Activated naive CD8-positive, alpha-beta T cell treated with anti-CD3 and anti-CD28 coated beads for 36 hours (primary cell): ENCODE measurements around the gene CHMP1B. TPM values are rescaled to one million over a fixed set of nuclear protein-coding genes. Genes with fewer than 3 reads are reported as not detected.
A peak's percentile ranks its signal among the peaks of the same experiment; 100 is the strongest.

Experiments used
- DNase-seq: peaks from one replicate; pipeline ENCODE4 v3.0.0; 2021
- H3K27ac Mint-ChIP-seq: one replicate; pipeline ENCODE4 v1.8.0; 2022; ENCODE audit warnings: mild to moderate bottlenecking, moderate library complexity, mixed read lengths
- H3K27me3 Mint-ChIP-seq: one replicate; pipeline ENCODE4 v1.8.0; 2022; ENCODE audit warnings: mild to moderate bottlenecking, mixed read lengths
- H3K36me3 Mint-ChIP-seq: one replicate; pipeline ENCODE4 v1.8.0; 2021; ENCODE audit warnings: mild to moderate bottlenecking, mixed read lengths
- H3K4me1 Mint-ChIP-seq: one replicate; pipeline ENCODE4 v1.8.0; 2021; ENCODE audit warnings: mixed read lengths
- H3K4me3 Mint-ChIP-seq: one replicate; pipeline ENCODE4 v1.8.0; 2022; ENCODE audit warnings: mild to moderate bottlenecking, moderate library complexity, mixed read lengths
- H3K9me3 Mint-ChIP-seq: one replicate; pipeline ENCODE4 v1.8.0; 2022; ENCODE audit warnings: mixed read lengths
- total RNA-seq, 2 experiments: library from RNA; stranded (reverse); gene quantifications; one replicate each; pipeline ENCODE4 v1.2.3, GENCODE V29; 2021

Gene CHMP1B
- 10 to 100 TPM; 22.8 to 23.0 TPM for total RNA-seq

DNA sequence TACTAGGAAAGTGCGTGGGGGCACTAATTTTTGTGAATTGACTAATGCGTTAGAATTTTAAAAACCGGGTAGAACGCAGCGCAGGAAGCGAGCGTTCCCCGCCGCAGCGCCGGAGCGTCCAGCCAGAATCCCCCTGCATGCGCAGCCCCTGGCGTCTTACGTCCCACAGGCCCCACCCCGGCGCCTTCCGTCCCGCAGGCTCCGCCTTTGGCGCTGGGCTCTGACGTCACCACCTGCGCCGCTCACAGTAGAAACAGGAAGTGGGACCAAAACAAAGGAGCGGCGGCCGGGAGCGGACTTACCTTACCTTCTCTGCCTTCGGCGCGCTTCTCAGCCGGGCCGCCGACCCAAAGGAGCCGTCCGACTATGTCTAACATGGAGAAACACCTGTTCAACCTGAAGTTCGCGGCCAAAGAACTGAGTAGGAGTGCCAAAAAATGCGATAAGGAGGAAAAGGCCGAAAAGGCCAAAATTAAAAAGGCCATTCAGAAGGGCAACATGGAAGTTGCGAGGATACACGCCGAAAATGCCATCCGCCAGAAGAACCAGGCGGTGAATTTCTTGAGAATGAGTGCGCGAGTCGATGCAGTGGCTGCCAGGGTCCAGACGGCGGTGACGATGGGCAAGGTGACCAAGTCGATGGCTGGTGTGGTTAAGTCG, at the start of gene CHMP1B:
TSS of gene CHMP1B (plus strand) at position 268 of the 660 bp plus-strand sequence. CDS start at position 367, 99 bp downstream.
- DNase-seq: peak; percentile 96
- Mint-ChIP-seq H3K4me3 (peak within 1 kb of the TSS; percentile 100), H3K4me1 (peaks cover 40% of the 10 kb centered on the region), H3K36me3 (peaks cover 2% of the 10 kb centered on the region), H3K27me3 (no peaks in the 10 kb centered on the region), H3K27ac (peak within 1 kb of the TSS; percentile 100), H3K9me3 (no peaks in the 10 kb centered on the region)

GRCh38 chr18:11801573-11801972, 49.6 kb upstream of the CHMP1B start:
- H3K27ac Mint-ChIP-seq: no peak overlapping the region
- H3K4me1 Mint-ChIP-seq: no peaks in the 10 kb centered on the region
- DNase-seq: no peak
- H3K27me3 Mint-ChIP-seq: no peaks in the 10 kb centered on the region
- H3K36me3 Mint-ChIP-seq: no peaks in the 10 kb centered on the region
- H3K9me3 Mint-ChIP-seq: no peaks in the 10 kb centered on the region
- no peak overlapping the region for H3K4me3 Mint-ChIP-seq

DNA sequence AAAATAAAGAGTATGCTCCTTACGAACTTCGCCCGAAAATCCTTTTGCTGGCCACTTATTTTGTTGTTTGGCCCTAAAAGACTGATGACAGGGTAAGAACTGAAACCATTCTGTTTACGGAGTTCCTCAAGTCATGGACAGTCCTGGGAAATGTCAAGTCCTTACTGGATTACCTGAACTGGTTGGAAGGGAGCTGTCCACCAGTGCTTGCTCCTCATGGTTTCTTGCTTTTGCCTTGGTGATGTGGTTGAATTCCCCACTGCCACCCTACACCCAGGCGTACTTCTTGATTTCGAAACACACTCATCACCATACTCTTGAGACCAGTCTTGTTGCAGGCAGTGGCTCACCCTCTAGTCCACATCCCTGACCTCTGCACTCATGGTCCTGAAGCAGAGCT, 49.1 kb upstream of the CHMP1B start:
- H3K4me1 Mint-ChIP-seq: no peaks in the 10 kb centered on the region
- H3K4me3 Mint-ChIP-seq: no peak overlapping the region

GRCh38 chr18:11802586-11802985, 48.6 kb upstream of the CHMP1B start:
- DNase-seq: no peak
- Mint-ChIP-seq H3K4me3 (no peak overlapping the region), H3K36me3 (no peaks in the 10 kb centered on the region), H3K9me3 (no peaks in the 10 kb centered on the region), H3K4me1 (no peaks in the 10 kb centered on the region), H3K27me3 (peaks cover 3% of the 10 kb centered on the region), H3K27ac (no peak overlapping the region)

More for the DNA sequence above, 49.1 kb upstream of the CHMP1B start:
- no peak for DNase-seq
- Mint-ChIP-seq H3K27ac (no peak overlapping the region), H3K9me3 (no peaks in the 10 kb centered on the region), H3K36me3 (no peaks in the 10 kb centered on the region), H3K27me3 (no peaks in the 10 kb centered on the region)

DNA sequence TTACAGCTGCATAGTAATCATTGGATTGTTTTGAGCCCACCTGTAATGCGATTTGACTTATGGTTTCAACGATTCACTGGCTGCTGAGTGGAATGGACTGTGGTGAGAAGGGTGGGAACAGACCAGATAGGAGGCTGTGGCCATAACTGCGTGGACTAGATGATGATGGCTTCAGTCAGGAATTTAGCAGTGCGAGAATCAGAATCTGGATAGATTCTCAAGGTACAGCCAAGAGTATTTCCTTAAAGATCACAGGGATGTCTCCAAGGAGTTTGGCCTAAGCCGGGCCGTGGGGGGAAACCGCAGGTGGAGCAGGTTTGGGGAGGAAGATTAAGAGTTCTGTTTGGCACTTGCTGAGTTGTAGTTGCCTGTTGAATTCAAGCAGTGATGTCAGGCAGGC, 44.0 kb upstream of the CHMP1B start:
- H3K9me3 Mint-ChIP-seq: no peaks in the 10 kb centered on the region

DNA sequence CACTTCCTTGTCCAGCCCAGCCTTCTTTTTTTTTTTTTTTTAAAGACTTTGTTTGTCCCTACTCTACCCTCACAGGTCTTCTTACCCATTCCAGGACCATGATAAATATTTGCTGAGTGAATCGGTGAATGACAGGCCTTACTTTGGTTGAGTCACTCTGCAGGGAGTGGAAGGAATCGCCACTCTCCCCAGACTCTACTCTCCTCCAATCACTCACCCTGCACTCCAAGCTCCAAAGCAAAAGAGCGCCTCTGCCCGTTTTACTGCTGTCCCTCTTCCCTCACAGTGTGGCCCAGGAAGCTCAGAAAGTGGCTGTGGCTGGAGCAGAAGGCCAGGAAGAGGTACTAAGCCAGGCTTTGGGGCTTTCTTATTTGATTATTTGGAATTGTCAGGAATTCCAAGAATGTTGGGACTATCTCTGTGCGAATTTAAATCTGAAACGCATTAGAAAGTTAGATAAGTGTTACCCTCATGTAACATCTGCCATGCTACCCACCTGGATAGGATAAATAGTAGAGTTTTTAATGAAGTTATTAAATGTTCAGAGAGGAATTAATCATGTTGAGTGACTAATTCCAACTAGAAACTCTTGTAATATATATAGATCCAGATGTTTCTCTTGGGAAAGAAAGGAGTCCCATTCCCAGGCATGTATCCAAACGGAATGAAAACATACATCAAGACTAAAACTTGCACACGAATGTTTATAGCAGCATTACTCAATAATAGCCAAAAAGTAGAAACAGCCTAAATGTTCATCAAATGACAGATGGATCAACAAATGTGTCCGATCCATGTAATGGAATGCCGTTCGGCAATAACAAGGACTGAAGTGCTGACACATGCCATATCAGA, 43.0 kb upstream of the CHMP1B start:
- no peak for DNase-seq
- Mint-ChIP-seq H3K36me3 (no peaks in the 10 kb centered on the region), H3K4me1 (no peaks in the 10 kb centered on the region), H3K4me3 (no peak overlapping the region), H3K9me3 (no peaks in the 10 kb centered on the region), H3K27ac (no peak overlapping the region), H3K27me3 (peaks cover 4% of the 10 kb centered on the region)

More for the DNA sequence above, 44.0 kb upstream of the CHMP1B start:
- Mint-ChIP-seq H3K27me3 (peaks cover 4% of the 10 kb centered on the region), H3K27ac (no peak overlapping the region), H3K4me3 (no peak overlapping the region), H3K36me3 (no peaks in the 10 kb centered on the region), H3K4me1 (no peaks in the 10 kb centered on the region)
- no peak for DNase-seq

- Mint-ChIP-seq H3K9me3 (no peaks in the 10 kb centered on the region), H3K27me3 (peaks cover 4% of the 10 kb centered on the region), H3K27ac (no peak overlapping the region), H3K36me3 (no peaks in the 10 kb centered on the region), H3K4me1 (no peaks in the 10 kb centered on the region), H3K4me3 (no peak overlapping the region)
- DNase-seq: no peak
Measured at GRCh38 chr18:11809895-11810294, 41.3 kb upstream of the CHMP1B start.

GRCh38 chr18:11810379-11810778, 40.8 kb upstream of the CHMP1B start:
- Mint-ChIP-seq H3K4me3 (no peak overlapping the region), H3K4me1 (no peaks in the 10 kb centered on the region), H3K27me3 (peaks cover 4% of the 10 kb centered on the region), H3K9me3 (no peaks in the 10 kb centered on the region), H3K27ac (no peak overlapping the region), H3K36me3 (no peaks in the 10 kb centered on the region)
- DNase-seq: no peak

- H3K4me3 Mint-ChIP-seq: no peak overlapping the region
- no peak for DNase-seq
- H3K27ac Mint-ChIP-seq: no peak overlapping the region
- H3K27me3 Mint-ChIP-seq: peaks cover 4% of the 10 kb centered on the region
- H3K4me1 Mint-ChIP-seq: no peaks in the 10 kb centered on the region
- no peaks in the 10 kb centered on the region for H3K9me3 Mint-ChIP-seq
- H3K36me3 Mint-ChIP-seq: no peaks in the 10 kb centered on the region
Measured at GRCh38 chr18:11811009-11811408, 40.2 kb upstream of the CHMP1B start.

- Mint-ChIP-seq H3K27ac (no peak overlapping the region), H3K4me1 (no peaks in the 10 kb centered on the region), H3K27me3 (no peaks in the 10 kb centered on the region), H3K36me3 (no peaks in the 10 kb centered on the region), H3K9me3 (no peaks in the 10 kb centered on the region), H3K4me3 (no peak overlapping the region)
- no peak for DNase-seq
Measured at GRCh38 chr18:11817229-11817628, 34.0 kb upstream of the CHMP1B start.

DNA sequence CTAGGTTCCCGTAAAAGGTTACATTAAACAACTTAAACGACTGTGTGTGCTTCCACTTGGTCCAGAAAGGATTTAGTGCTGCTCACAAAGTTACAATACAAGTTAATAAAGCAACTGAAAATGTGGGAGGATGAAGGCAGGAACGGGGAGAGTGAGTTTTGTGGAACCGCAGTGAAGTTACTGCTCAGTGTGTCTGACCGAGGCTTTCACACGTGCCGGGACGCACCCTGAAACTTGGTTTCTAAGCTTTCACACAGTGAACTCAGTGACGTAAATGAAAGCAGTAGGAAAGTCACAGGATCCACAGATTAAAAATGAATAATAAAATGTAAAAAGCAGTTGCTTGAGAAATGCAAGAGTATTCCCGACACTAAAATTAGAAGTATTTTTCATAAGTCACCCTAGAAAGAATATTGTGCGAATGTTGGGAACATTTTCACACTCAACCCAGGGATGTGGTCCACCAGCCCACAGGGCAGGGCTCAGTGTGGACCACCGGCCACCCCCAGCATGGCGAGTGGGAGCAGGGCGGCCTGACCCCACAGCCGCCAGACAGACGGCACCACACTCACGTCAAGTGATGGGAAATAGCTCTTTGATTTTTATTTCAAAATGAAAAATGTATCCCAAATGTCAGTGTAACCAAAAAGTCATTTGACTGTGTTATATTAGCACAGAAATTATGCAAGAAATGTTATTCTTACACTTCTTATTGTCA, 32.6 kb upstream of the CHMP1B start:
- Mint-ChIP-seq H3K9me3 (no peaks in the 10 kb centered on the region), H3K4me3 (no peak overlapping the region), H3K4me1 (no peaks in the 10 kb centered on the region), H3K36me3 (no peaks in the 10 kb centered on the region), H3K27me3 (no peaks in the 10 kb centered on the region), H3K27ac (no peak overlapping the region)
- DNase-seq: no peak

GRCh38 chr18:11819938-11820337, 31.3 kb upstream of the CHMP1B start:
- Mint-ChIP-seq H3K27me3 (no peaks in the 10 kb centered on the region), H3K36me3 (no peaks in the 10 kb centered on the region), H3K9me3 (no peaks in the 10 kb centered on the region), H3K4me1 (no peaks in the 10 kb centered on the region), H3K4me3 (no peak overlapping the region), H3K27ac (no peak overlapping the region)
- DNase-seq: no peak

DNA sequence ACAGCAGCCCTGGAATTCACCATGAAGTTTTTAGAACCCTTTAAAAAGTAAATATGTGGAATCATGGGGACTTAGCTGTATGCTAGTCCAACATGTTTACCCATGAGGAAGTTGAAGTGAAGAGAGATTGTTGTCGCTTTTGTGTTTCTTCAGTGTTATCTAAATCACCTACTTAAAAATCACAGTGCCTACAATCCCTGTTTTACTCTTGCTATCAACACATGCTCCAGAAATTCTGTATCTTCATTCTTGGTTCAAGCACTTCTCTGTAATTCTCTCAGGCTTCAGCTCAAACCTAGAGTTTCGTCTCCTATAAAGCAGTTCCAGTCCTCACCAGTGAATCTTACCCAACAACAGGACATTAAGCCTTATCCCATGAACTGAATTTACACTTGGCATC, 30.5 kb upstream of the CHMP1B start:
- H3K27ac Mint-ChIP-seq: no peak overlapping the region
- no peaks in the 10 kb centered on the region for H3K36me3 Mint-ChIP-seq
- H3K27me3 Mint-ChIP-seq: no peaks in the 10 kb centered on the region
- H3K4me1 Mint-ChIP-seq: no peaks in the 10 kb centered on the region
- H3K9me3 Mint-ChIP-seq: no peaks in the 10 kb centered on the region
- no peak for DNase-seq
- H3K4me3 Mint-ChIP-seq: no peak overlapping the region

DNA sequence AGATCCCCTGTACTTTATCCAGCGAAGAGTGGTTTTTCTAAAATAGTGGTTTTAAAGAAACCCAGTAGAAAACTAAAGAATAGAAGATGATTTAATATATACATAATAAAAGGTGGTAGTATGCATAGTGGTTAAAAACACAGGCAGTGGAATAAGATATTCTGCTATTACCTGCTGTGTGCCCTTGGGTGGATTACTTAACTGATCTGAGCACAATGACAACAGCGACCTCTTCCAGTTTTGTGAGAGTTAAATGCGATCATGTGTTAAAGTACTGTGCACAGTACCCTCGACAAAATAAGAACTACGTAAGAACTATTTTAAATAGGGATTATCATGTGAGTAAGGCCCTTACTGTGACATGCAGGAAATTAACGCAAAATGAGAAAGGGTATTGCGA, 30.0 kb upstream of the CHMP1B start:
- no peak for DNase-seq
- no peak overlapping the region for H3K4me3 Mint-ChIP-seq
- H3K36me3 Mint-ChIP-seq: no peaks in the 10 kb centered on the region
- H3K27ac Mint-ChIP-seq: no peak overlapping the region
- no peaks in the 10 kb centered on the region for H3K9me3 Mint-ChIP-seq
- H3K4me1 Mint-ChIP-seq: no peaks in the 10 kb centered on the region
- no peaks in the 10 kb centered on the region for H3K27me3 Mint-ChIP-seq

DNA sequence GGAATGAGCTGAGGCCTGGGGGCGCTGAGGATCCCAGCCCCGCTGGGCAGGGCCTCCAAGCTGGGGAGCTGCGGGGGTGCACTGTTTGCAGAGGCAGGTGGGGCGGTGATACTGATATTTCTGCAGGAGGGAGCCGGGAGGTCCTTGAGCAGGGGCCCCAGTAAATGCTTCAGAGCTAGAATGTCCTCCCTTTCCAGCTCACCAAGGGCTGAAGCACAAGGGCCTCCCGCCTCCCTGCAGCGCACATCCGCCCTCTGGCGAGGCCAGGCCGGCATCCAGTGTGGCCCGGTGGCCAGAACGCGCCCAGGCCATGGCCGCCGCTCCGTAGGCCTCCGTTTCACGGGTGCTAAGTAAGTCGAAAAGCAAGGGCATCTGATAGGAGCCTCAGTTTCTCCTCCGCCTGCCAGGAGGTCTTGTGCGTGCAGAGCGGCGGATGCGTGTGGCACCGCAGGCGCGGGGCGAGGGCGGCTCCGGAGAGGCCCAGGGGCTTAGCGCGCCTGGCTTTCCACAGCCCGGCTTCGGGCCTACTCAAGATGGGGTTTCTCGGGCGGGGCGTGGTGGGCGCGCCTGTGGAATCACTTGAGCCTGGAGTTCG, 29.5 kb upstream of the CHMP1B start:
- H3K36me3 Mint-ChIP-seq: no peaks in the 10 kb centered on the region

More for the DNA sequence above, 29.5 kb upstream of the CHMP1B start:
- Mint-ChIP-seq H3K27me3 (no peaks in the 10 kb centered on the region), H3K27ac (no peak overlapping the region), H3K9me3 (no peaks in the 10 kb centered on the region), H3K4me3 (no peak overlapping the region), H3K4me1 (no peaks in the 10 kb centered on the region)
- no peak for DNase-seq
